ENCODE data around the gene PTS. TPM values are rescaled to one million over a fixed set of nuclear protein-coding genes. Genes with fewer than 3 reads are reported as not detected.

Gene PTS
- total RNA-seq, 1 donor from 2014 or later: 49.6 TPM

GRCh38 chr11:112200252-112200651, 26.0 kb upstream of the PTS start:
- Mint-ChIP-seq H3K36me3 (ENCODE audit: insufficient read depth) (no peaks in the 10 kb centered on the region), H3K9me3 (ENCODE audit: low read depth) (no peaks in the 10 kb centered on the region), H3K27ac (no peak overlapping the region), H3K4me3 (ENCODE audit: low read depth) (no peak overlapping the region), H3K27me3 (peaks cover 8% of the 10 kb centered on the region), H3K4me1 (ENCODE audit: low read depth) (peaks cover 14% of the 10 kb centered on the region)
- no peak for DNase-seq (ENCODE audit: low spot score, unreplicated experiment)
- TF ChIP-seq CTCF (IDR thresholded peaks at IDR 0.05; ENCODE audit: unreplicated experiment): no peak

- Mint-ChIP-seq H3K4me3 (ENCODE audit: low read depth) (no peak overlapping the region), H3K27ac (no peak overlapping the region), H3K36me3 (ENCODE audit: insufficient read depth) (peaks cover 5% of the 10 kb centered on the region), H3K9me3 (ENCODE audit: low read depth) (peaks cover 4% of the 10 kb centered on the region), H3K27me3 (peaks cover 4% of the 10 kb centered on the region), H3K4me1 (ENCODE audit: low read depth) (peaks cover 10% of the 10 kb centered on the region)
- no peak for TF ChIP-seq CTCF (IDR thresholded peaks at IDR 0.05; ENCODE audit: unreplicated experiment)
- no peak for DNase-seq (ENCODE audit: low spot score, unreplicated experiment)
Measured at GRCh38 chr11:112206071-112206470, 20.2 kb upstream of the PTS start.

- Mint-ChIP-seq H3K27ac (no peak overlapping the region), H3K27me3 (peaks cover 4% of the 10 kb centered on the region), H3K4me1 (ENCODE audit: low read depth) (no peaks in the 10 kb centered on the region), H3K9me3 (ENCODE audit: low read depth) (peaks cover 4% of the 10 kb centered on the region), H3K36me3 (ENCODE audit: insufficient read depth) (peaks cover 5% of the 10 kb centered on the region), H3K4me3 (ENCODE audit: low read depth) (no peak overlapping the region)
- no peak for TF ChIP-seq CTCF (IDR thresholded peaks at IDR 0.05; ENCODE audit: unreplicated experiment)
- no peak for DNase-seq (ENCODE audit: low spot score, unreplicated experiment)
Measured at GRCh38 chr11:112210890-112211289, 15.3 kb upstream of the PTS start.

GRCh38 chr11:112211536-112211935, 14.7 kb upstream of the PTS start:
- DNase-seq (ENCODE audit: low spot score, unreplicated experiment): no peak
- peaks cover 4% of the 10 kb centered on the region for H3K27me3 Mint-ChIP-seq
- no peak overlapping the region for H3K4me3 Mint-ChIP-seq (ENCODE audit: low read depth)
- peaks cover 4% of the 10 kb centered on the region for H3K9me3 Mint-ChIP-seq (ENCODE audit: low read depth)
- no peak overlapping the region for H3K27ac Mint-ChIP-seq
- peaks cover 4% of the 10 kb centered on the region for H3K36me3 Mint-ChIP-seq (ENCODE audit: insufficient read depth)
- peaks cover 2% of the 10 kb centered on the region for H3K4me1 Mint-ChIP-seq (ENCODE audit: low read depth)
- TF ChIP-seq CTCF (IDR thresholded peaks at IDR 0.05; ENCODE audit: unreplicated experiment): no peak

- H3K36me3 Mint-ChIP-seq (ENCODE audit: insufficient read depth): no peaks in the 10 kb centered on the region
- H3K9me3 Mint-ChIP-seq (ENCODE audit: low read depth): no peaks in the 10 kb centered on the region
- H3K4me3 Mint-ChIP-seq (ENCODE audit: low read depth): no peak overlapping the region
- peaks cover 4% of the 10 kb centered on the region for H3K27me3 Mint-ChIP-seq
- peaks cover 6% of the 10 kb centered on the region for H3K4me1 Mint-ChIP-seq (ENCODE audit: low read depth)
- no peak for DNase-seq (ENCODE audit: low spot score, unreplicated experiment)
- no peak overlapping the region for H3K27ac Mint-ChIP-seq
- no peak for TF ChIP-seq CTCF (IDR thresholded peaks at IDR 0.05; ENCODE audit: unreplicated experiment)
Measured at GRCh38 chr11:112212290-112212689, 13.9 kb upstream of the PTS start.

Data from progenitor cell of endocrine pancreas (in vitro differentiated cells).